Activated naive CD8-positive, alpha-beta T cell (primary cell): Measurements from ENCODE around the gene CFTR.
"Not testable (repeated sequence)": the region's sequence is repeated elsewhere in the genome, so short reads cannot be mapped to it uniquely, and the experiment has no call there.

Experiments used
- H3K27ac Mint-ChIP-seq: one replicate; pipeline ENCODE4 v1.8.0; 2021; ENCODE audit warnings: mixed read lengths
- H3K27me3 Mint-ChIP-seq: one replicate; pipeline ENCODE4 v1.8.0; 2021; ENCODE audit warnings: mixed read lengths
- H3K36me3 Mint-ChIP-seq: one replicate; pipeline ENCODE4 v1.8.0; 2021; ENCODE audit warnings: mixed read lengths
- H3K4me1 Mint-ChIP-seq: one replicate; pipeline ENCODE4 v1.8.0; 2021; ENCODE audit warnings: low read depth, mixed read lengths
- H3K4me3 Mint-ChIP-seq: one replicate; pipeline ENCODE4 v1.8.0; 2021; ENCODE audit warnings: mild to moderate bottlenecking, mixed read lengths
- H3K9me3 Mint-ChIP-seq: one replicate; pipeline ENCODE4 v1.8.0; 2021; ENCODE audit warnings: low read depth, mixed read lengths

Gene CFTR

DNA sequence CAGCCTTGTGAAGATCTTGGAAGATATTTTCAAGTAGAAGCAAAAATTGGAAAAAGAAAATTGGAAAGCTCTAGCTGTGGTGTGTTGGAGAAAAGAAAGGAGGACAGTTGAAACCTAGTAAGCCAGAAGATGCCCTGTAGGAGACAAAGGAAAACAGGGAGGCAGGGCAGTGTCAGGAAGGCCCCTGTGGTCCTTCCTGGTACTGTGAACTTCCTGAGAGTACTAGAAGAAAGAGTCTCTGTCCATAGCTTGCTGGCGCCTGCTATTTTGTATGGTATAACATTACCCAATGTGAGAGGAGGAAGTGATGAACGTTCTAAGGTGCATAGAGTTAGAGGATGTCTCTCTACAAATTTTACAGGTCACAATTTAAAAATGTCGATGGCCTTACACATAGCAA lies 210.3 kb downstream of the CFTR start:
- H3K27me3 Mint-ChIP-seq, result no peaks in the 10 kb centered on the region
- no peak overlapping the region for H3K4me3 Mint-ChIP-seq
- H3K9me3 Mint-ChIP-seq, result no peaks in the 10 kb centered on the region
- H3K27ac Mint-ChIP-seq, result no peak overlapping the region
- no peaks in the 10 kb centered on the region for H3K4me1 Mint-ChIP-seq
- H3K36me3 Mint-ChIP-seq, result no peaks in the 10 kb centered on the region

DNA sequence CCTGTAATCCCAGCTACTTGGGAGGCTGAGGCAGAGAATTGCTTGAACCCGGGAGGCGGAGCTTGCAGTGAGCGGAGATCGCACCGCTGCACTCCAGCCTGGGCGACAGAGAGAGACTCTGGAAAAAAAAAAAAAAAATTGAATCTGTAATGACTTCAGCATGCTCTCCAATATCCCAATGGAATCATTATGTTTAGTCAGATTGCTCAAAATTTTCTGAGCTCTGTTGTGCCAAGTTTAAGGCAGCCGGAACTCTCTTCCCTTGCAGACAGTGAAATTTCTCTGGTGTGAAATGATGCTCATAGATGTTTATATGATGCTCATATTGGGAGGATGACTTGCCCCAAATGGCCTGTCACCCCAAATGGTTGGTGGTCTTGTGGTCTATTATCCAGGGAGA lies 212.5 kb downstream of the CFTR start:
- Mint-ChIP-seq H3K36me3 (no peaks in the 10 kb centered on the region), H3K4me3 (no peak overlapping the region), H3K27ac (no peak overlapping the region), H3K4me1 (no peaks in the 10 kb centered on the region), H3K27me3 (no peaks in the 10 kb centered on the region), H3K9me3 (no peaks in the 10 kb centered on the region)

DNA sequence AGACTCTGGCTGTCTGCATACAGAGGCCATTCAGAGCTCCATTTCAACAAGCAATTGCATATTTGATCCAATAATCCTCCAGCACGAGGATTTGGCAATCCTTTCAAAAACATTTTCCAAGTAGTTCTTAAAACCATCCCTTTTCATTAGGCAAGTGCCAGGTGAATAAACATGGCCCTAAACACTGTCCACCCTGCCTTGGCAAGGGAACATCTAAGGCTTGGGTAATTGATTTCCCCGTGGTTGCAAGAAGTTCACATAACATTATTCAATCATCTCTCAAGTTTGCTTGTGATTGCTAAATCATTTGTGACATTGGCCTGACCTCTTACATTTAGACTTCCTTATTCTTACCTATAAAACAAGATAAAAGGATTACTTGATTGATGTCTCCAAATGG lies 218.2 kb downstream of the CFTR start:
- Mint-ChIP-seq H3K9me3 (no peaks in the 10 kb centered on the region), H3K27me3 (no peaks in the 10 kb centered on the region), H3K4me1 (no peaks in the 10 kb centered on the region), H3K4me3 (no peak overlapping the region), H3K27ac (no peak overlapping the region), H3K36me3 (no peaks in the 10 kb centered on the region)

DNA sequence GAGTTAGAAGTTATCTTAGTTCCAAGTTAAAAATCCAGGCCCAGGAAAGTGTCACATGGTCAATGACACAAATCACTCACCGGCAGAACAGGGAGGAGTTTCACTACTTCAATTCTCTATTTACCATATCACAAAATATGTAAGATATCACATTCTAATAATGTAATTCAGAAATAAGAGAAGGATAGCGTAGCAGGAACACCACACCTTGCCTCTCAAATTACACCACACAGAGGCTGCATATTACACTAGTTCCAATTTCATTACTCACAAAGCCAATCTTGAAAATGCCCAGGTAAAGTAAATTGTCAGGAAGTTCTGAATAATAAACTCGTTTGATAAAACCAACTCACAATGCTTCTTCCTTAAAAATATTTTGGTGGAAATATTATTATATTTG lies 224.2 kb downstream of the CFTR start:
- no peak overlapping the region for H3K4me3 Mint-ChIP-seq
- H3K36me3 Mint-ChIP-seq, result no peaks in the 10 kb centered on the region
- H3K27ac Mint-ChIP-seq, result no peak overlapping the region
- no peaks in the 10 kb centered on the region for H3K9me3 Mint-ChIP-seq
- peaks cover 4% of the 10 kb centered on the region for H3K27me3 Mint-ChIP-seq
- no peaks in the 10 kb centered on the region for H3K4me1 Mint-ChIP-seq

DNA sequence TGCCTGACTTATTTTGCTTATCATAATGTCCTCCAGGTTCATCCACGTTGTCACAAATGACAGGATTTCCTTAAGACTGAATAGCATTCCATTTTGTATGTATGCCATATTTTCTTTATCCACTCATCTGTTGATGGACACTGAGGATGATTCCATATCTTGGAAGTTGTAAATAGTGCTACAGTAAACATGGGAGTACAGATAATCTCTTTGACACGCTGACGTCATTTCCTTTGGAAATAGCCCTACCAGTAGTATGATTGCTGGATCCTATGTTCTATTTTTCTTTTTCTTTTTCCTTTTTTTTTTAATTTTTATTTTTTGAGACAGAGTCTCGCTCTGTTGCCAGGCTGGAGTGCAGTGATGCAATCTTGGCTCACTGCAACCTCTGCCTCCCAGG lies 225.8 kb downstream of the CFTR start:
- Mint-ChIP-seq H3K27me3 (peaks cover 4% of the 10 kb centered on the region), H3K36me3 (no peaks in the 10 kb centered on the region), H3K4me3 (no peak overlapping the region), H3K27ac (no peak overlapping the region), H3K9me3 (no peaks in the 10 kb centered on the region), H3K4me1 (no peaks in the 10 kb centered on the region)

DNA sequence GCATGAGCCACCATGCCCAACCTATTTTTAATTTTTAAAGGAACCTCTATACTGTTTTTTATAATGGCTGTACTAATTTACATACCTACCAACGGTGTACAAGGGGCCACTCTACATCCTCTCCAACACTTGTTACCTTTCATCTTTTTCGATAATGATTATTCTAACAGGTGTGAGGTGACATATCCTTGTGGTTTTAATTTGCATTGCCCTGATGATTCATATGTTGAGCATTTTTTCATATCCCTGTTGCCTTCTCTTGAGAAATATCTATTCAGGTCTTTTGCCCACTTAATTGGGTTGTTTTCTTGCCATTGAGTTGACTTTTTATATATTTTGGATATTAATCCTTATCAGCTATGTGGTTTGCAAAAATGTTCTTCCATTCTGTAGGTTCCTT lies 226.4 kb downstream of the CFTR start:
- no peak overlapping the region for H3K27ac Mint-ChIP-seq
- H3K9me3 Mint-ChIP-seq, result no peaks in the 10 kb centered on the region
- H3K4me3 Mint-ChIP-seq, result no peak overlapping the region
- no peaks in the 10 kb centered on the region for H3K4me1 Mint-ChIP-seq
- H3K36me3 Mint-ChIP-seq, result no peaks in the 10 kb centered on the region
- H3K27me3 Mint-ChIP-seq, result peaks cover 4% of the 10 kb centered on the region

DNA sequence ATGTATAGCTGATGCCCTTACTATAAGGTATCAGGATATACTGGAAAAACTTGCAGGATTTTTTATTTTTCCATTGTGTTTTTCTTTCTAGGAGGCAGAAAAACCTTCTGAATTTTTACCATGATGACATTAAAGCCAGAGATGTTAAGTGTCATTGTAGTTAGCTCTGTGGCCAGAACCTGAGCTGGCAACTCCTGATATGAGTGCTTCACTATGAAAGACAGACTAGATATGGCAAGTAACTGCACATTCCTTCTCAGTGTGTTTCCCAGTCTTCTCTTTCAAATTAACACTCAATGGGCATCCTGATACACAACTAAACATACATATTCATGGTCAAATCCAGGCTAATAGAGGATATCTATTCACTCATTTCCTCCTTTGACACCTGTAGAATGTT lies 227.3 kb downstream of the CFTR start:
- H3K4me1 Mint-ChIP-seq, result no peaks in the 10 kb centered on the region
- H3K27ac Mint-ChIP-seq, result no peak overlapping the region
- H3K27me3 Mint-ChIP-seq, result peaks cover 4% of the 10 kb centered on the region
- H3K36me3 Mint-ChIP-seq, result no peaks in the 10 kb centered on the region
- H3K9me3 Mint-ChIP-seq, result no peaks in the 10 kb centered on the region
- H3K4me3 Mint-ChIP-seq, result no peak overlapping the region

DNA sequence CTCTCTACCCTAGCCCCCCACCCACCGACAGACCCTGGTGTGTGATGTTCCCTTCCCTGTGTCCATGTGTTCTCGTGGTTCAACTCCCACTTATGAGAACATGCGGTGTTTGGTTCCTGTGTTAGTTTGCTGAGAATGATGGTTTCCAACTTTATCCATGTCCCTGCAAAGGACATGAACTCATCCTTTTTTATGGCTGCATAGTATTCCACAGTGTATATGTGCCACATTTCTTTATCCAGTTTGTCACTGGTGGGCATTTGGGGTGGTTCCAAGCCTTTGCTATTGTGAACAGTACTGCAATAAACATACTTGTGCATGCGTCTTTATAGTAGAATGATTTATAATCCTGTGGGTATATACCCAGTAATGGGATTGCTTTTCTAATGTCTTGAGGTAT lies 228.3 kb downstream of the CFTR start:
- H3K9me3 Mint-ChIP-seq, H3K27ac Mint-ChIP-seq, H3K27me3 Mint-ChIP-seq, H3K4me3 Mint-ChIP-seq, H3K36me3 Mint-ChIP-seq, H3K4me1 Mint-ChIP-seq: not testable (repeated sequence)

DNA sequence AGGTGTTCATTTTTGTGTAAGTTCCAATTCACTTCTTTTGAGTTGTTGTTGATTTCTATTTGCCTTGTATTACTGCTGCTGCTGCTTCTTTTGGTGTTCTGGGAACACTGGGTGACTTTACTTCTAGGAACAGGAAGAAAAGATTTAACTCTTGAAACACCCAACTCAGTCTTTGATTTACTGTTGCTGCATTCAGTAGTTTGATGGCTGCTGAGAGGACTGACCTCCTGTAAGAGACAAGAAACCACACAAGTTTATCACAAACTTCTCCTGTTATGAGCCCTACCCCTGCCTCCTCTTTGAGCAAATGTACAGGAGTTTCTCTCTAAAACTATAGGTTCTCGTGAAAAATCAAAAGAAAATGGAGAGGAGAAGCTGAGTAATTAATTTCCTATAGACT lies 231.7 kb downstream of the CFTR start:
- no peaks in the 10 kb centered on the region for H3K4me1 Mint-ChIP-seq
- H3K36me3 Mint-ChIP-seq, result no peaks in the 10 kb centered on the region
- H3K27ac Mint-ChIP-seq, result no peak overlapping the region
- H3K9me3 Mint-ChIP-seq, result no peaks in the 10 kb centered on the region
- no peak overlapping the region for H3K4me3 Mint-ChIP-seq
- peaks cover 4% of the 10 kb centered on the region for H3K27me3 Mint-ChIP-seq

DNA sequence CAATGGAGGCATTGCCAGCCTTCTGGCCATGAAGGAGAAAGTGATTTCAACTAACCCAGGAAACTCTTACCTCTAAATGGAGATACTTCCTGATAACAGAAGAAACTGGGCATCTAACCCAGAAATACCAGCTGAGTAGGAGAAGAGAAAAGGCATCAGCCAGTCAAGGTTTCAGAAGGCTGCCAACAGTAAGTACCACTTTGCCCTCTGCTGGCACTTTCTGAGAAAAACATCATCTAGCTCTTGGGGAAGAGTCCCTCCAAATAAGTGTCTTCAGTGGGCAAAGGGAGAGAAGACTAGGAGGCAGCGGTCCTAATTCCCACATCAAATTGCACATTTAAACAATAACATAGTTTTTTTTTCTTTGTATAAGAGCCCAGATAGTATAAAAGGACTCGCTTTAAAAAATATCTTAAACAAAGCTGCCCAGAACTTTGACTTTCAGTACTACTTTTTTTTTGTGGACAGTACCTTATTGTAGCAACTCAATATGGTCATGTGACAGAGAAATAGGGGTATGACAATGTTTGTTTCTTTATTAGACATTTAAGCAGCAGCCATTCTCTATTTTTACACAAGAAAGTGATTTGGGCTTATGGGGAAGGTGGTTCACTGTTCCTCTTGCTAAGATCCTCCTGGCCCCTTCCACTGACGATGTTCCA lies 236.1 kb downstream of the CFTR start:
- Mint-ChIP-seq H3K27ac (no peak overlapping the region), H3K4me3 (no peak overlapping the region), H3K4me1 (no peaks in the 10 kb centered on the region), H3K9me3 (no peaks in the 10 kb centered on the region), H3K36me3 (no peaks in the 10 kb centered on the region), H3K27me3 (no peaks in the 10 kb centered on the region)

DNA sequence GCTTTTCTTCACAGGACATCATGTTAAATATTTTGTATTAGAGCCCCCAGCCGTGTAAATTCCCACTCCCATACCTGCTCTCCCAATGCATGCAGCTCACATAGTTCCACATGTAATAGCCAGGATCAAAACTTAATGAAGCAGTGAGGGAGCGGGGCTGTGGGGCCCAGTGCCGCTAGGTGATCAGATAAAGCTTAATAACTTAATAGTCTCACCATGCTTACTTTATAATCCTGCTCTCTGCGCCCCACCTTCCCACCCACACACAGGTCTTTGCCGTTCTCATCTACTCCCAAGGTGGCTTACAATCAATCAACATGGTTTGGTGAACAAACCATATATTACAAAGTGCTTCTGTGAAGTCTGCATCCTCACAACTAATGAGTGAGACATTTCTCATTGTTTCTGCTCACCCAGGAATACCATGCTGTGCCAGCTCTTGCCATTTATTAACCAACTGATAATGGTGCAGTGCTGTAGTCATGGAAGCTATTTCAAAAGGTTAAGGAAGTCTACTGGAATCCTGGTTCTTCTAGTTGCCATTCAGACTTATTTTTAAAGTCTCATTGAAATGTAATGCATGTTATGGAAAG lies 237.0 kb downstream of the CFTR start:
- Mint-ChIP-seq H3K4me1 (no peaks in the 10 kb centered on the region), H3K27me3 (no peaks in the 10 kb centered on the region), H3K4me3 (no peak overlapping the region), H3K36me3 (no peaks in the 10 kb centered on the region), H3K9me3 (no peaks in the 10 kb centered on the region), H3K27ac (no peak overlapping the region)

DNA sequence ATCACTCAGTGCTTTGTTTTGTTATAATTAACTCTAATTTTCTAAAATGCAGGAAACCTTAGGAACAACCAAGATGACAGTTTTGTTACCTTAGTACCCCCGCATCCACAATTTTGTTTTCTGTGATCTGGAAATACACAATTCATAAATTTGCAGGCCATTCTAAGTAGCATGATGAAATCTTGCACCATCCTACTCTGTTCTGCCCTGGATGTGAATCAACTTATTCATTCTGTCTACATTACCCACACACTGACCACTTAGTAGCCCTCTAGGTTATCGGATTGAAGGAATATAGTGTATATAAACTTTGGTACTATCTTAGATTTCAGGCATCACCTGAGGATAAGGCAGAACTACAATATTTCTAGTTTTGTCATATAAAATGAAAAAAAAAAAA lies 237.5 kb downstream of the CFTR start:
- Mint-ChIP-seq H3K27ac (no peak overlapping the region), H3K4me3 (no peak overlapping the region), H3K27me3 (no peaks in the 10 kb centered on the region), H3K9me3 (no peaks in the 10 kb centered on the region), H3K4me1 (no peaks in the 10 kb centered on the region), H3K36me3 (no peaks in the 10 kb centered on the region)
